GM04503 (cell line): ENCODE results near the gene AOC3.
"Not testable (repeated sequence)": the region's sequence is repeated elsewhere in the genome, so short reads cannot be mapped to it uniquely, and the experiment has no call there.

Experiments used
- DNase-seq: peaks from one replicate; pipeline ENCODE4 v3.0.0-alpha.2; 2012; ENCODE audit warnings: low read depth

The AOC3 gene

GRCh38 chr17:42866631-42867575 is 15.9 kb downstream of the AOC3 start:
- DNase-seq: no peak

- DNase-seq: not testable (repeated sequence)
These were observed 16.8 kb downstream of the AOC3 start for GRCh38 chr17:42867694-42868261.

GRCh38 chr17:42868338-42868737 is 17.3 kb downstream of the AOC3 start:
- no peak for DNase-seq

- no peak for DNase-seq
These were observed 20.6 kb downstream of the AOC3 start for GRCh38 chr17:42871647-42872046.

- no peak for DNase-seq
These were observed 21.4 kb downstream of the AOC3 start for GRCh38 chr17:42872251-42872965.

- no peak for DNase-seq
These were observed 22.3 kb downstream of the AOC3 start for GRCh38 chr17:42873315-42873714.

GRCh38 chr17:42873932-42874695 is 23.1 kb downstream of the AOC3 start:
- DNase-seq: not testable (repeated sequence)

GRCh38 chr17:42877037-42877436 is 26.0 kb downstream of the AOC3 start:
- no peak for DNase-seq

- no peak for DNase-seq
These were observed 27.3 kb downstream of the AOC3 start for GRCh38 chr17:42878123-42878880.

- DNase-seq: no peak
These were observed 28.1 kb downstream of the AOC3 start for GRCh38 chr17:42878924-42879595.

GRCh38 chr17:42879596-42879985 is 28.6 kb downstream of the AOC3 start:
- peak; percentile 42 for DNase-seq

- no peak for DNase-seq
These were observed 29.8 kb downstream of the AOC3 start for GRCh38 chr17:42880776-42881310.

GRCh38 chr17:42881706-42882105 is 30.7 kb downstream of the AOC3 start:
- not testable (repeated sequence) for DNase-seq

GRCh38 chr17:42882166-42882565 is 31.2 kb downstream of the AOC3 start:
- no peak for DNase-seq

GRCh38 chr17:42883802-42884558 is 33.0 kb downstream of the AOC3 start:
- no peak for DNase-seq

- not testable (repeated sequence) for DNase-seq
These were observed 34.8 kb downstream of the AOC3 start for GRCh38 chr17:42885806-42886205.

- DNase-seq: no peak
These were observed 35.5 kb downstream of the AOC3 start for GRCh38 chr17:42886283-42887176.

- no peak for DNase-seq
These were observed 38.8 kb downstream of the AOC3 start for GRCh38 chr17:42889809-42890208.
